NCI-H510A treated with DMSO at 0.1 percent for 48 hours (cell line): ENCODE measurements around the gene TMEM198.

ENCODE experiments used
- DNase-seq: peaks from one replicate; lab custom pipeline; 2025; lab: John Stamatoyannopoulos, UW

The TMEM198 gene

GRCh38 chr2:219543596-219544358 is at the start of gene TMEM198, which contains the start of gene CHPF:
TMEM198 (plus strand) TSS chr2:219544028; CDS start chr2:219544728, 700 bp downstream.
CHPF (minus strand) TSS chr2:219543809; CDS start chr2:219543538, 271 bp downstream.
- DNase-seq, result peak; percentile 89

GRCh38 chr2:219494952-219495530 is 48.8 kb upstream of the TMEM198 start:
- no peak for DNase-seq

- DNase-seq, result peak; percentile 38
These were observed 48.2 kb upstream of the TMEM198 start for GRCh38 chr2:219495531-219496122.

GRCh38 chr2:219496247-219496824 is 47.5 kb upstream of the TMEM198 start:
- DNase-seq, result no peak

- DNase-seq, result no peak
These were observed 46.9 kb upstream of the TMEM198 start for GRCh38 chr2:219496825-219497494.

- DNase-seq, result peak; percentile 29
These were observed 46.1 kb upstream of the TMEM198 start for GRCh38 chr2:219497495-219498279.

GRCh38 chr2:219498280-219499057 is 45.4 kb upstream of the TMEM198 start, which contains the start of gene GMPPA:
GMPPA (plus strand) TSS chr2:219498891; CDS start chr2:219499976, 1,085 bp downstream.
- DNase-seq, result peak; percentile 96

- DNase-seq, result no peak
These were observed 44.8 kb upstream of the TMEM198 start for GRCh38 chr2:219499058-219499307.

GRCh38 chr2:219499555-219499954 is 44.3 kb upstream of the TMEM198 start:
- DNase-seq, result no peak

GRCh38 chr2:219500135-219500534 is 43.7 kb upstream of the TMEM198 start:
- no peak for DNase-seq

- no peak for DNase-seq
These were observed 42.0 kb upstream of the TMEM198 start for GRCh38 chr2:219501849-219502248.

- no peak for DNase-seq
These were observed 41.2 kb upstream of the TMEM198 start for GRCh38 chr2:219502618-219503017.

GRCh38 chr2:219505585-219505984 is 38.2 kb upstream of the TMEM198 start:
- DNase-seq, result no peak

GRCh38 chr2:219506153-219506801 is 37.6 kb upstream of the TMEM198 start:
- DNase-seq, result no peak

GRCh38 chr2:219506802-219507526 is 36.9 kb upstream of the TMEM198 start:
- no peak for DNase-seq

GRCh38 chr2:219507581-219508443 is 36.0 kb upstream of the TMEM198 start:
- no peak for DNase-seq

GRCh38 chr2:219508444-219508734 is 35.4 kb upstream of the TMEM198 start:
- no peak for DNase-seq

- DNase-seq, result no peak
These were observed 34.7 kb upstream of the TMEM198 start for GRCh38 chr2:219508971-219509779.
